ENCODE data around the gene PER1. TPM values are rescaled to one million over a fixed set of nuclear protein-coding genes. Genes with fewer than 3 reads are reported as not detected.

The PER1 gene
- total RNA-seq, 1 experiment from 2014 or later, result 17.1 TPM

DNA sequence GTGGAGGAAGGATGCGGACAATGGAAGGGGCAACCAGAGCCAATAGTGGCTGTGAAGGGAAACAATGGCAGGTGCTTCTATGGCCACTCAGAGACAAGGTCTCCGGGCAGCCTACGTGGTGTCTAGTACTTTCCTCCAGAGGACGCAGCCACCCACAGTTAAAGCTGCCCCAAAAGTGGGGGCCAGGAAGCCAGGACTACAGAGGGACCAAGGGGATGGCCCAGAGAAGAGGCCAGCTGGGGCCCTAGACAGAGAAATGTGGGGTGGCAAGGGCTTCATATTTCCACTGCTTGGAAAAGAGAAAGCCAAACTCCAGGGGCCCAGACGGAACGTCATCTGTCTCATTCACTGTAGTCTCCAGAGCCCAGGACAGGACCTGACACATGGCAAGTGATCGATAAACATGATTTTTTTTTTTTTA lies 837 bp upstream of the PER1 start:
- intact Hi-C loops (cut with micrococcal nuclease; ENCODE audit: unreplicated experiment), result no loop called here
- H3K4me1 ChIP-seq (ENCODE audit: control insufficient read depth, insufficient read depth, low read length), result peaks cover 34% of the 10 kb centered on the region
- POLR2A ChIA-PET, result no interaction called here
- no peaks in the 10 kb centered on the region for H3K27me3 ChIP-seq (ENCODE audit: control insufficient read depth, insufficient read depth, low read length)
- H3K36me3 ChIP-seq (ENCODE audit: control insufficient read depth, insufficient read depth, low read length), result no peaks in the 10 kb centered on the region
- in situ Hi-C loops (cut with HindIII; ENCODE audit: low pct_unique_long_range_greater_than_20kb, low sequenced_read_pairs), result no loop called here
- H3K4me3 ChIP-seq (ENCODE audit: low read depth in 2 of 2, low read length in 2 of 2), result peak overlapping the region in 1 of 2 experiments; percentile 64; a peak in 1 of 4 replicates
- ATAC-seq, result no peak
- TF ChIP-seq, protein P1, sequence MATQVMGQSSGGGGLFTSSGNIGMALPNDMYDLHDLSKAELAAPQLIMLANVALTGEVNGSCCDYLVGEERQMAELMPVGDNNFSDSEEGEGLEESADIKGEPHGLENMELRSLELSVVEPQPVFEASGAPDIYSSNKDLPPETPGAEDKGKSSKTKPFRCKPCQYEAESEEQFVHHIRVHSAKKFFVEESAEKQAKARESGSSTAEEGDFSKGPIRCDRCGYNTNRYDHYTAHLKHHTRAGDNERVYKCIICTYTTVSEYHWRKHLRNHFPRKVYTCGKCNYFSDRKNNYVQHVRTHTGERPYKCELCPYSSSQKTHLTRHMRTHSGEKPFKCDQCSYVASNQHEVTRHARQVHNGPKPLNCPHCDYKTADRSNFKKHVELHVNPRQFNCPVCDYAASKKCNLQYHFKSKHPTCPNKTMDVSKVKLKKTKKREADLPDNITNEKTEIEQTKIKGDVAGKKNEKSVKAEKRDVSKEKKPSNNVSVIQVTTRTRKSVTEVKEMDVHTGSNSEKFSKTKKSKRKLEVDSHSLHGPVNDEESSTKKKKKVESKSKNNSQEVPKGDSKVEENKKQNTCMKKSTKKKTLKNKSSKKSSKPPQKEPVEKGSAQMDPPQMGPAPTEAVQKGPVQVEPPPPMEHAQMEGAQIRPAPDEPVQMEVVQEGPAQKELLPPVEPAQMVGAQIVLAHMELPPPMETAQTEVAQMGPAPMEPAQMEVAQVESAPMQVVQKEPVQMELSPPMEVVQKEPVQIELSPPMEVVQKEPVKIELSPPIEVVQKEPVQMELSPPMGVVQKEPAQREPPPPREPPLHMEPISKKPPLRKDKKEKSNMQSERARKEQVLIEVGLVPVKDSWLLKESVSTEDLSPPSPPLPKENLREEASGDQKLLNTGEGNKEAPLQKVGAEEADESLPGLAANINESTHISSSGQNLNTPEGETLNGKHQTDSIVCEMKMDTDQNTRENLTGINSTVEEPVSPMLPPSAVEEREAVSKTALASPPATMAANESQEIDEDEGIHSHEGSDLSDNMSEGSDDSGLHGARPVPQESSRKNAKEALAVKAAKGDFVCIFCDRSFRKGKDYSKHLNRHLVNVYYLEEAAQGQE (IDR thresholded peaks at IDR 0.05; ENCODE audit: insufficient read depth in 1 of 2, low read depth in 2 of 2, low read length in 1 of 2), result no peak
- TF ChIP-seq POLR2AphosphoS5 (IDR thresholded peaks at IDR 0.05; ENCODE audit: low read depth, low read length), result no peak
- TF ChIP-seq SIN3A (IDR thresholded peaks at IDR 0.05; ENCODE audit: borderline replicate concordance, insufficient read depth, low read depth, low read length), result no peak
- TF ChIP-seq TCF7L2 (IDR thresholded peaks at IDR 0.05; ENCODE audit: low read depth, low read length), result no peak
- TF ChIP-seq, protein P2, sequence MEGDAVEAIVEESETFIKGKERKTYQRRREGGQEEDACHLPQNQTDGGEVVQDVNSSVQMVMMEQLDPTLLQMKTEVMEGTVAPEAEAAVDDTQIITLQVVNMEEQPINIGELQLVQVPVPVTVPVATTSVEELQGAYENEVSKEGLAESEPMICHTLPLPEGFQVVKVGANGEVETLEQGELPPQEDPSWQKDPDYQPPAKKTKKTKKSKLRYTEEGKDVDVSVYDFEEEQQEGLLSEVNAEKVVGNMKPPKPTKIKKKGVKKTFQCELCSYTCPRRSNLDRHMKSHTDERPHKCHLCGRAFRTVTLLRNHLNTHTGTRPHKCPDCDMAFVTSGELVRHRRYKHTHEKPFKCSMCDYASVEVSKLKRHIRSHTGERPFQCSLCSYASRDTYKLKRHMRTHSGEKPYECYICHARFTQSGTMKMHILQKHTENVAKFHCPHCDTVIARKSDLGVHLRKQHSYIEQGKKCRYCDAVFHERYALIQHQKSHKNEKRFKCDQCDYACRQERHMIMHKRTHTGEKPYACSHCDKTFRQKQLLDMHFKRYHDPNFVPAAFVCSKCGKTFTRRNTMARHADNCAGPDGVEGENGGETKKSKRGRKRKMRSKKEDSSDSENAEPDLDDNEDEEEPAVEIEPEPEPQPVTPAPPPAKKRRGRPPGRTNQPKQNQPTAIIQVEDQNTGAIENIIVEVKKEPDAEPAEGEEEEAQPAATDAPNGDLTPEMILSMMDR (IDR thresholded peaks at IDR 0.05), result no peak
- H3K27ac ChIP-seq (ENCODE audit: low read length), result peak overlapping the region; percentile 82
- CTCF ChIA-PET, result interaction anchor here (0.7 kb wide), 1 partner anchor 31 kb away, joined by 3 read pairs; no protein-coding TSS in a partner anchor
- no TSS peak for BruUV-seq (replicated peaks)
- no peaks in the 10 kb centered on the region for H3K9me3 ChIP-seq (ENCODE audit: control insufficient read depth, insufficient read depth, low read depth, low read length)
- no peak for DNase-seq (ENCODE audit: low read depth, low spot score)

- no peaks in the 10 kb centered on the region for H3K27me3 ChIP-seq (ENCODE audit: control insufficient read depth, insufficient read depth, low read length)
- H3K27ac ChIP-seq (ENCODE audit: low read length), result peak overlapping the region; percentile 69
- in situ Hi-C loops (cut with HindIII; ENCODE audit: low pct_unique_long_range_greater_than_20kb, low sequenced_read_pairs), result no loop called here
- ATAC-seq (no peak), DNase-seq (ENCODE audit: low read depth, low spot score) (no peak)
- peak overlapping the region; percentile 53 to 64 for H3K4me3 ChIP-seq (ENCODE audit: low read depth in 2 of 2, low read length in 2 of 2)
- no peaks in the 10 kb centered on the region for H3K9me3 ChIP-seq (ENCODE audit: control insufficient read depth, insufficient read depth, low read depth, low read length)
- ChIA-PET CTCF (no interaction called here), POLR2A (no interaction called here)
- TF ChIP-seq, protein P2 (IDR thresholded peaks at IDR 0.05), result no peak
- TF ChIP-seq, protein P1 (IDR thresholded peaks at IDR 0.05; ENCODE audit: insufficient read depth in 1 of 2, low read depth in 2 of 2, low read length in 1 of 2), result no peak
- no peak for TF ChIP-seq SIN3A (IDR thresholded peaks at IDR 0.05; ENCODE audit: borderline replicate concordance, insufficient read depth, low read depth, low read length)
- TF ChIP-seq TCF7L2 (IDR thresholded peaks at IDR 0.05; ENCODE audit: low read depth, low read length), result no peak
- no peak for TF ChIP-seq POLR2AphosphoS5 (IDR thresholded peaks at IDR 0.05; ENCODE audit: low read depth, low read length)
- H3K36me3 ChIP-seq (ENCODE audit: control insufficient read depth, insufficient read depth, low read length), result no peaks in the 10 kb centered on the region; the same call in 1 of the 2 replicates
- BruUV-seq (replicated peaks), result no TSS peak
- H3K4me1 ChIP-seq (ENCODE audit: control insufficient read depth, insufficient read depth, low read length), result peaks cover 31% of the 10 kb centered on the region
- intact Hi-C loops (cut with micrococcal nuclease; ENCODE audit: unreplicated experiment), result no loop called here
Observed at GRCh38 chr17:8151641-8152111, 528 bp downstream of the PER1 start.

All from Panc1 (cell line).